ENCODE results near the gene PRPF40A.

DNA sequence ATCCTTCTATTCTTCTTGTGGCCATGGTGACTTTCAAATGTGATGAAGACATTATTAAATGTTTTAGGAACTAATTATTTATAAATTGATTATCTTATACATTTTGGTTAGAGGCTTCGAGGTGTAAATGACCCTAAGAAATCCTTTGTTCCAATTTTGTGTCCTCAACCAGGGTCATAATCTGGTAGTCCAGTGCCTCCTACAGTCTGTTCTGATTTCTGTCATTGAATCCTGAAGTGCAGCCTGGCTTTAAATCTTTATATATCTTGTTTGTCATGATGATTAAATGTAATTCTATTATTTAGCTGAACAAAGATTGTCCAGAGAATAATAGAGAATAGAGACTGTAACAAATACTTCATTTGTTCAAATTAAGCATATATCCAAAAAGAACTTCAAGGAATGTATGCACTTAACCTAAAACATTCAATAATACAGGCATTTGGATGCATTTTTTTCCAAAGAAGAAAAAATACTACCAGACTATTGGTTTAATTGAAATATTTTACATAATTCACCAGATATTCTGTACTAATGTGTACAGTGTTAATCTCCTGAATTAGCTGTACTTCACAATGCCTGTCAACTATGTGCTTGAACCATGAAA is 89.8 kb downstream of the PRPF40A start:
- no peak for TF ChIP-seq POLR2A (IDR thresholded peaks at IDR 0.05; ENCODE audit: low read length)
- TF ChIP-seq GATA1 (IDR thresholded peaks at IDR 0.05; ENCODE audit: low read depth, low read length), result no peak

All from erythroblast (primary cell).